H9 (cell line): ENCODE results near the gene GRID1. TPM values are rescaled to one million over a fixed set of nuclear protein-coding genes. Genes with fewer than 3 reads are reported as not detected.

Experiments used
- DNase-seq: peaks from one replicate; pipeline ENCODE4 v3.0.0-alpha.2; 2017
- H2AFZ ChIP-seq: one replicate; pipeline ENCODE4 v1.6.1; 2013; ENCODE audit warnings: mild to moderate bottlenecking, low read length, control low read depth, moderate library complexity
- H2AK5ac ChIP-seq: 2 replicates; pipeline ENCODE4 v1.6.1; 2013; ENCODE audit warnings: low read length, control low read depth, mixed read lengths; ENCODE audit not compliant: insufficient read length
- H2BK120ac ChIP-seq: one replicate; pipeline ENCODE4 v1.6.1; 2013; ENCODE audit warnings: low read depth, mild to moderate bottlenecking, low read length, control low read depth, inconsistent platforms; ENCODE audit not compliant: poor library complexity, severe bottlenecking
- H2BK12ac ChIP-seq: 2 replicates; pipeline ENCODE4 v1.6.1; 2013; ENCODE audit warnings: low read length, control low read depth, mixed read lengths, low read depth; ENCODE audit not compliant: insufficient read length
- H2BK15ac ChIP-seq: 2 replicates; pipeline ENCODE4 v1.6.1; 2013; ENCODE audit warnings: low read depth, low read length, control low read depth
- H2BK20ac ChIP-seq: one replicate; pipeline ENCODE4 v1.6.1; 2013; ENCODE audit warnings: low read depth, mild to moderate bottlenecking, low read length, control low read depth, inconsistent platforms; ENCODE audit not compliant: poor library complexity, severe bottlenecking
- H2BK5ac ChIP-seq: 2 replicates; pipeline ENCODE4 v1.6.1; 2013; ENCODE audit warnings: low read length, control low read depth, mixed read lengths; ENCODE audit not compliant: insufficient read length
- H3K14ac ChIP-seq: 2 replicates; pipeline ENCODE4 v1.6.1; 2013; ENCODE audit warnings: low read length, control low read depth; ENCODE audit not compliant: insufficient read depth
- H3K18ac ChIP-seq: 2 replicates; pipeline ENCODE4 v1.6.1; 2013; ENCODE audit warnings: low read depth, mild to moderate bottlenecking, mixed read lengths, low read length, control low read depth; ENCODE audit not compliant: insufficient read length
- H3K23ac ChIP-seq: 2 replicates; pipeline ENCODE4 v1.6.1; 2013; ENCODE audit warnings: low read length, control low read depth, mixed read lengths, low read depth; ENCODE audit not compliant: insufficient read length
- H3K23me2 ChIP-seq: 2 replicates; pipeline ENCODE4 v1.6.1; 2013; ENCODE audit warnings: low read depth, mild to moderate bottlenecking, mixed read lengths, low read length, control low read depth; ENCODE audit not compliant: insufficient read length, poor library complexity, severe bottlenecking
- H3K27ac ChIP-seq: 2 replicates; pipeline ENCODE4 v1.5.1; 2013; ENCODE audit warnings: low read length, control low read depth, mixed read lengths, low read depth; ENCODE audit not compliant: insufficient read length
- H3K27me3 ChIP-seq: 2 replicates; pipeline ENCODE4 v1.6.1; 2013; ENCODE audit warnings: low read length, control low read depth, inconsistent platforms; ENCODE audit not compliant: insufficient read depth
- H3K4ac ChIP-seq: 2 replicates; pipeline ENCODE4 v1.6.1; 2013; ENCODE audit warnings: low read depth, mild to moderate bottlenecking, control low read depth, inconsistent platforms, low read length, moderate library complexity
- H3K4me1 ChIP-seq: 2 replicates; pipeline ENCODE4 v1.6.1; 2013; ENCODE audit warnings: low read length, control low read depth, inconsistent platforms; ENCODE audit not compliant: insufficient read depth
- H3K4me2 ChIP-seq: 2 replicates; pipeline ENCODE4 v1.6.1; 2013; ENCODE audit warnings: low read length, control low read depth, mixed read lengths; ENCODE audit not compliant: insufficient read length, insufficient read depth
- H3K56ac ChIP-seq: 2 replicates; pipeline ENCODE4 v1.6.1; 2013; ENCODE audit warnings: low read depth, mild to moderate bottlenecking, mixed read lengths, low read length, control low read depth; ENCODE audit not compliant: insufficient read length
- H3K79me1 ChIP-seq: 2 replicates; pipeline ENCODE4 v1.6.1; 2013; ENCODE audit warnings: low read depth, mild to moderate bottlenecking, moderate library complexity, low read length, control low read depth, inconsistent platforms; ENCODE audit not compliant: insufficient read depth, poor library complexity, severe bottlenecking
- H3K79me2 ChIP-seq: 2 replicates; pipeline ENCODE4 v1.6.1; 2013; ENCODE audit warnings: low read length, control low read depth, inconsistent platforms; ENCODE audit not compliant: insufficient read depth
- H3K9ac ChIP-seq: 2 replicates; pipeline ENCODE4 v1.6.1; 2013; ENCODE audit warnings: low read length, control low read depth, mixed read lengths; ENCODE audit not compliant: insufficient read length; ENCODE audit errors: extremely low read depth
- H3K9me3 ChIP-seq: one replicate; pipeline ENCODE4 v1.6.1; 2013; ENCODE audit warnings: low read depth, low read length, inconsistent platforms; ENCODE audit not compliant: control insufficient read depth
- H3T11ph ChIP-seq: one replicate; pipeline ENCODE4 v1.6.1; 2013; ENCODE audit warnings: mild to moderate bottlenecking, low read length, control low read depth, inconsistent platforms
- H4K20me1 ChIP-seq: one replicate; pipeline ENCODE4 v1.6.1; 2013; ENCODE audit not compliant: control insufficient read depth, insufficient read length, insufficient read depth
- H4K5ac ChIP-seq: 2 replicates; pipeline ENCODE4 v1.6.1; 2013; ENCODE audit warnings: low read depth, mild to moderate bottlenecking, mixed read lengths, low read length, control low read depth; ENCODE audit not compliant: insufficient read length
- H4K8ac ChIP-seq: replicated peaks from 2 replicates; pipeline ENCODE4 v1.6.1; 2013; ENCODE audit warnings: low read length, control low read depth, mixed read lengths, low read depth; ENCODE audit not compliant: insufficient read length
- H4K91ac ChIP-seq: 2 replicates; pipeline ENCODE4 v1.6.1; 2013; ENCODE audit warnings: low read depth, mild to moderate bottlenecking, moderate library complexity, mixed read lengths, low read length, control low read depth; ENCODE audit not compliant: insufficient read length
- H3K27ac Mint-ChIP-seq, 3 experiments: 2 replicates in 2 of 3; 3 replicates in 1 of 3; pipeline ENCODE4 v1.8.0; 2020 to 2021; ENCODE audit warnings: mixed read lengths in 3 of 3, mild to moderate bottlenecking in 1 of 3, moderate library complexity in 1 of 3
- H3K27me3 Mint-ChIP-seq: 2 replicates; pipeline ENCODE4 v1.8.0; 2021; ENCODE audit warnings: low read depth, mild to moderate bottlenecking, moderate library complexity, mixed read lengths
- H3K36me3 Mint-ChIP-seq, 3 experiments: 2 replicates in 2 of 3; 3 replicates in 1 of 3; pipeline ENCODE4 v1.8.0; 2020 to 2021; ENCODE audit warnings: low read depth in 3 of 3, mixed read lengths in 3 of 3; ENCODE audit not compliant: insufficient read depth in 1 of 3
- H3K4me1 Mint-ChIP-seq, 2 experiments: 2 replicates each; pipeline ENCODE4 v1.8.0; 2020; ENCODE audit warnings: mixed read lengths in 2 of 2
- H3K4me3 Mint-ChIP-seq, 2 experiments: 2 replicates in 1 of 2; 3 replicates in 1 of 2; pipeline ENCODE4 v1.8.0; 2020 to 2021; ENCODE audit warnings: mild to moderate bottlenecking in 2 of 2, mixed read lengths in 2 of 2, moderate library complexity in 1 of 2
- H3K9me3 Mint-ChIP-seq, 2 experiments: 2 replicates in 1 of 2; 3 replicates in 1 of 2; pipeline ENCODE4 v1.8.0; 2020; ENCODE audit warnings: mild to moderate bottlenecking in 2 of 2, mixed read lengths in 2 of 2, moderate library complexity in 1 of 2
- WGBS: extraction: QIAGEN DNeasy Blood & Tissue Kit; methylation state at CpG from one replicate; pipeline ENCODE4 v1.1.7; 2013; ENCODE audit warnings: missing lambda C conversion rate, low lambda C conversion rate, mixed read lengths; ENCODE audit not compliant: insufficient read length; ENCODE audit errors: extremely low coverage; 5-methylcytosine and 5-hydroxymethylcytosine counted together
- total RNA-seq: library from RNA; stranded (reverse); gene quantifications from 2 replicates; pipeline ENCODE4 v1.2.1, GENCODE V29; 2021
- TF ChIP-seq, protein P1 (sequence below): fragments of 200-600 bp; sonication (generic); conservative IDR thresholded peaks from 3 replicates; pipeline ENCODE4 v1.8.0; 2021; ENCODE audit warnings: antibody characterized with exemption, mild to moderate bottlenecking

The GRID1 gene
- total RNA-seq, 1 experiment from 2014 or later: 0.35 TPM

DNA sequence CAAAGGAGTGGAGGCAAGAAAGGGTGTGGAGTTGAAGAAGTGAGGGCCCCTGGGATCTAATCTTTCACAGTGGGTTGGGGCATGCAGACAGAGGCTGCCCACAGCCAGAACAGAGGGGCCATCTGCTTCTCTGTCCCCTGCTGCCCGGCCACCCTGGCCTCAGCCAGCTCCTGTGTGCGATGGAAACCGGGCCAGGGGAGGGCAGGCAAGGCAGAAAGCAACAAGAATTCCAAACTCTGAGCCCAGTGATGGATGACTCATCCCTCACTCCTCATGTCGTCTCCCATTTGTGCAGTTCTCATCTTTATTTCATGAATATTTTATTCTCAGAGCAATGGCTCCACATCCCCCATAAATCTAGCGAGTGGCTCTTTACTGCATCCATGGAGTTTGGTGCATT is 757.1 kb downstream of the GRID1 start:
- DNase-seq: peak; percentile 16
- no peaks in the 10 kb centered on the region for H3K9me3 ChIP-seq
- no peak overlapping the region for H3K23ac ChIP-seq
- no peaks in the 10 kb centered on the region for H3K79me2 ChIP-seq
- H2BK20ac ChIP-seq: no peak overlapping the region
- Mint-ChIP-seq H3K4me3 (no peak overlapping the region), H3K27me3 (peaks cover 1% of the 10 kb centered on the region; the same call in 1 of the 2 replicates), H3K36me3 (no peaks in the 10 kb centered on the region), H3K4me1 (0 out of 4 replicates have a peak, but pooled peaks cover 0 to 2% of the 10 kb centered on the region in 2 experiments), H3K27ac (no peak overlapping the region), H3K9me3 (no peaks in the 10 kb centered on the region; a peak in 1 of 5 replicates)
- no peaks in the 10 kb centered on the region for H3K27me3 ChIP-seq
- H2AK5ac ChIP-seq: no peak overlapping the region
- H3K27ac ChIP-seq: no peak overlapping the region
- no peak overlapping the region for H4K8ac ChIP-seq
- H3K4ac ChIP-seq: no peak overlapping the region
- no peak overlapping the region for H3T11ph ChIP-seq
- no peak overlapping the region for H4K5ac ChIP-seq
- no peak overlapping the region for H2BK15ac ChIP-seq
- TF ChIP-seq, protein P1, sequence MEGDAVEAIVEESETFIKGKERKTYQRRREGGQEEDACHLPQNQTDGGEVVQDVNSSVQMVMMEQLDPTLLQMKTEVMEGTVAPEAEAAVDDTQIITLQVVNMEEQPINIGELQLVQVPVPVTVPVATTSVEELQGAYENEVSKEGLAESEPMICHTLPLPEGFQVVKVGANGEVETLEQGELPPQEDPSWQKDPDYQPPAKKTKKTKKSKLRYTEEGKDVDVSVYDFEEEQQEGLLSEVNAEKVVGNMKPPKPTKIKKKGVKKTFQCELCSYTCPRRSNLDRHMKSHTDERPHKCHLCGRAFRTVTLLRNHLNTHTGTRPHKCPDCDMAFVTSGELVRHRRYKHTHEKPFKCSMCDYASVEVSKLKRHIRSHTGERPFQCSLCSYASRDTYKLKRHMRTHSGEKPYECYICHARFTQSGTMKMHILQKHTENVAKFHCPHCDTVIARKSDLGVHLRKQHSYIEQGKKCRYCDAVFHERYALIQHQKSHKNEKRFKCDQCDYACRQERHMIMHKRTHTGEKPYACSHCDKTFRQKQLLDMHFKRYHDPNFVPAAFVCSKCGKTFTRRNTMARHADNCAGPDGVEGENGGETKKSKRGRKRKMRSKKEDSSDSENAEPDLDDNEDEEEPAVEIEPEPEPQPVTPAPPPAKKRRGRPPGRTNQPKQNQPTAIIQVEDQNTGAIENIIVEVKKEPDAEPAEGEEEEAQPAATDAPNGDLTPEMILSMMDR: no peak
- no peak overlapping the region for H3K9ac ChIP-seq
- H4K20me1 ChIP-seq: no peaks in the 10 kb centered on the region
- H3K23me2 ChIP-seq: no peaks in the 10 kb centered on the region
- no peak overlapping the region for H2BK12ac ChIP-seq
- H3K56ac ChIP-seq: no peak overlapping the region
- H2BK120ac ChIP-seq: no peak overlapping the region
- WGBS: no CpG with 5 or more reads among the region's 5 CpGs
- H2AFZ ChIP-seq: no peak overlapping the region
- H3K4me1 ChIP-seq: no peaks in the 10 kb centered on the region
- H3K79me1 ChIP-seq: no peaks in the 10 kb centered on the region
- H4K91ac ChIP-seq: no peak overlapping the region
- H3K14ac ChIP-seq: no peak overlapping the region
- no peak overlapping the region for H2BK5ac ChIP-seq
- H3K4me2 ChIP-seq: no peak overlapping the region
- H3K18ac ChIP-seq: no peak overlapping the region
